Cardiac muscle cell (in vitro differentiated cells and primary cell): Measurements from ENCODE around the gene WNT4. TPM values are rescaled to one million over a fixed set of nuclear protein-coding genes. Genes with fewer than 3 reads are reported as not detected.
A peak's percentile ranks its signal among the peaks of the same experiment; 100 is the strongest.

Experiments
- DNase-seq, 2 donors: peaks; one replicate each; pipeline versions ENCODE4 v3.0.0 to v3.0.0-alpha.2; 2010 to 2017; ENCODE audit warnings: low read depth in 1 of 2, low spot score in 1 of 2
- H3K27ac ChIP-seq: fragments of 200-600 bp; sonication (generic); 2 replicates; pipeline ENCODE4 v1.5.1; 2016
- H3K27me3 ChIP-seq: fragments of 200-600 bp; sonication (generic); 2 replicates; pipeline ENCODE4 v1.6.0; 2016; ENCODE audit warnings: control low read depth
- H3K36me3 ChIP-seq: fragments of 200-600 bp; sonication (generic); 2 replicates; pipeline ENCODE4 v1.5.1; 2016; ENCODE audit warnings: control low read depth
- H3K4me1 ChIP-seq: fragments of 200-600 bp; sonication (generic); 2 replicates; pipeline ENCODE4 v1.8.1; 2017; ENCODE audit warnings: low read depth, mild to moderate bottlenecking, mixed run types
- H3K4me3 ChIP-seq: fragments of 200-600 bp; sonication (generic); 2 replicates; pipeline ENCODE4 v1.5.1; 2016; ENCODE audit warnings: mild to moderate bottlenecking
- H3K9me3 ChIP-seq: fragments of 200-600 bp; sonication (generic); 2 replicates; pipeline ENCODE4 v1.5.1; 2017; ENCODE audit warnings: low read depth, mild to moderate bottlenecking, control low read depth
- polyA plus RNA-seq: library from polyadenylated mRNA; unstranded; fragments of >200 nt; fragmentation: Nextera tagmentation; extraction: Ambion mirVana; gene quantifications from 2 replicates; pipeline ENCODE4 v1.2.1, GENCODE V29; 2016
- total RNA-seq: library from RNA; depleted of rRNA; stranded (reverse); fragments of >200 nt; gene quantifications from 2 replicates; pipeline ENCODE4 v1.2.3, GENCODE V29; 2016
- TF ChIP-seq, protein P1 (sequence below): IDR thresholded peaks from 2 replicates; pipeline ENCODE4 v1.5.1; 2012; ENCODE audit warnings: low read depth, mild to moderate bottlenecking, low read length

The WNT4 gene
- total and polyA plus RNA-seq, 2 experiments from 2014 or later, result not detected

DNA sequence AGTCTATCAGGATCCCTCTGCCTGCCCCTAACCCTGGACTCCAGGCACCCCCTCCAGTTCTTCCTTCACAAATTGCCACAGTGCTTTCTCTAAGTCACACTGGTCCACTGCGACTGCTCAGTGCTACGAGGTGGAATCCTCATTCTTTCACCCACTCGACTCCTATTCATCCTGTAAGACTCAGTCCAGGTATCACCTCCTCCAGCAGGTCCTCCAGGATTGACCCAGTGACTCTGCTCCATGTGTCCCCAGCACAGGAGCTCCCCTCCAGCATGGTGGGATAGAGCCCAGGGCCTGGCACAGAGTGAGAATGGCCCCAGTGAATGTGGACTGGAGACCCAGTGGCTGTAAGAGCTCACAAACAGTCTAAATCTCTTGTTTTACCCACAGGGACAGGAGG lies 45.5 kb upstream of the WNT4 start:
- no peaks in the 10 kb centered on the region for H3K4me1 ChIP-seq
- no peak for DNase-seq
- no peak overlapping the region for H3K27ac ChIP-seq
- TF ChIP-seq, protein P1, sequence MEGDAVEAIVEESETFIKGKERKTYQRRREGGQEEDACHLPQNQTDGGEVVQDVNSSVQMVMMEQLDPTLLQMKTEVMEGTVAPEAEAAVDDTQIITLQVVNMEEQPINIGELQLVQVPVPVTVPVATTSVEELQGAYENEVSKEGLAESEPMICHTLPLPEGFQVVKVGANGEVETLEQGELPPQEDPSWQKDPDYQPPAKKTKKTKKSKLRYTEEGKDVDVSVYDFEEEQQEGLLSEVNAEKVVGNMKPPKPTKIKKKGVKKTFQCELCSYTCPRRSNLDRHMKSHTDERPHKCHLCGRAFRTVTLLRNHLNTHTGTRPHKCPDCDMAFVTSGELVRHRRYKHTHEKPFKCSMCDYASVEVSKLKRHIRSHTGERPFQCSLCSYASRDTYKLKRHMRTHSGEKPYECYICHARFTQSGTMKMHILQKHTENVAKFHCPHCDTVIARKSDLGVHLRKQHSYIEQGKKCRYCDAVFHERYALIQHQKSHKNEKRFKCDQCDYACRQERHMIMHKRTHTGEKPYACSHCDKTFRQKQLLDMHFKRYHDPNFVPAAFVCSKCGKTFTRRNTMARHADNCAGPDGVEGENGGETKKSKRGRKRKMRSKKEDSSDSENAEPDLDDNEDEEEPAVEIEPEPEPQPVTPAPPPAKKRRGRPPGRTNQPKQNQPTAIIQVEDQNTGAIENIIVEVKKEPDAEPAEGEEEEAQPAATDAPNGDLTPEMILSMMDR, result no peak
- no peaks in the 10 kb centered on the region for H3K9me3 ChIP-seq
- H3K36me3 ChIP-seq, result no peaks in the 10 kb centered on the region
- H3K27me3 ChIP-seq, result peaks cover 10% of the 10 kb centered on the region
- H3K4me3 ChIP-seq, result no peak overlapping the region

DNA sequence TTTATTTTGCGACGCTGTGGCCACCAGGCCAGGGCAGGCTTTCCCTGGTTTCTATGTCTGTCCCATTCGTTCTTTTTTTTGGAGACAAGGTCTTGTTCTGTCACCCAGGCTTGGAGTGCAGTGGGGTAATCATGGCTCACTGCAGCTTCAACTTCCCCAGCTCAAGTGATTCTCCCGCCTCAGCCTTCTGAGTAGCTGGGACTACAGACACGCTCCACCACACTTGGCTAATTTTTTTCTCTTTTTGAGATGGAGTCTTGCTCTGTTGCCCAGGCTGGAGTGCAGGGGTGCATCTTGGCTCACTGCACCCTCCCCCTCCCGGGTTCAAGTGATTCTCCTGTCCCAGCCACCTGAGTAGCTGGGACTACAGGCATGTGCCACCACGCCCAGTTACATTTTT lies 43.4 kb upstream of the WNT4 start:
- no peaks in the 10 kb centered on the region for H3K36me3 ChIP-seq
- DNase-seq, result no peak
- H3K4me3 ChIP-seq, result no peak overlapping the region
- TF ChIP-seq, protein P1, result no peak
- H3K27ac ChIP-seq, result no peak overlapping the region
- H3K4me1 ChIP-seq, result peaks cover 5% of the 10 kb centered on the region
- H3K9me3 ChIP-seq, result no peaks in the 10 kb centered on the region
- H3K27me3 ChIP-seq, result peaks cover 10% of the 10 kb centered on the region

DNA sequence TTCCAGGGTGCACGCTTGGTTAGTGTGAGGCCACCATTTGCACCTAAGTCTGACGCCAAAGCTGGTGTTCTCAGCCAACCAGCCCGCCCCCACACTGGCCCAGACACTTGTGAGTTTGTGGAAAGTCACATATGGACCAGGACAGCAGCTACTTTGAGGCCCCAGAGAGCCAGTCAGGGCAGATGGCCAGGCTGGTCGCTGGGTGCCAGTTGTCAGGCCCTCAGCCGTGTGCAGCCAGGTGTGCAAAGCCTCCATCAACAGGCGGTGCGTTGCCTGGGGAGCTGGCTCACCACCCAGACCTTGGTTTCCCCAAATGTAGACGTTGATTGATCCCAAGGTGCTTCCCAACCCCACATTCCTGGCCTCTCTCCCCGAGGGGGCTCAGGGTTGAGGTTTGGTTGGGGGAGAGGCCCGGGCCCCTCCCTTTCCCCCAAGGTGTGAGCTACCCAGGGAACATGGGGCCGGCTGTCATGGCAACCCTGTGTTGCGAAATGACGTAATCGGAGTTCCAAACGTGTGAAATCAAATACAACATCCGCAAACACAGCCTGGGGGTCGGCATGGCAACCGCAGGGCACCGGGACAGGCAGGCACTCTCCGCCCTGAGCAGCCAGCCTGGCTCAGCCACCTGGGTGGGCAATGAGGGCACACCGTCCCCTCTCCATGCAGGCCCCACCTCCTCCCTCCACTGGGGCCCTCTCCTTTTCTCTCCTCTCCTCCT lies 42.2 kb upstream of the WNT4 start:
- no peak overlapping the region for H3K27ac ChIP-seq
- H3K4me3 ChIP-seq, result no peak overlapping the region
- peaks cover 10% of the 10 kb centered on the region for H3K27me3 ChIP-seq
- peaks cover 5% of the 10 kb centered on the region for H3K4me1 ChIP-seq
- H3K36me3 ChIP-seq, result no peaks in the 10 kb centered on the region
- H3K9me3 ChIP-seq, result no peaks in the 10 kb centered on the region
- DNase-seq, result peak in 1 of 2 donors; percentile 58
- TF ChIP-seq, protein P1, result no peak

DNA sequence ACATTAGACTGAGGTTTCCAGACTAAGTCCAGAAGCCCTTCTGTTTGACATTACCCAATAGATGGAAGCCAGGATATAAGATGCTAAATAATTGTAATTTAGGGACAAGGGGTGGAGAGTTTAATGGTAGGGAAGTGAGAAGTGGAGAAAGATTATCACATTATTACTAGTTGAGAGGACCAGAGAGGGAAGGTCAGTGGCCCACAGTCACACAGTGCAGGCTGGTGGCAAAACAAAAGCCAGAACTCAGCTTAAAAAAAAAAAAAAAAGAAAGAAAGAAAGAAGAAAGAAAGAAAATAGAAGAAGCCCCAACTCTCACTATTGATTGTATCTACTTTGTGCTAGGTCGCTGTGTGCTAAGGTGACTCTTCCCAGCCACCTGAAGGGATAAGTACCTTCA lies 41.6 kb upstream of the WNT4 start:
- Histone ChIP-seq H3K27ac (no peak overlapping the region), H3K27me3 (peaks cover 10% of the 10 kb centered on the region), H3K36me3 (no peaks in the 10 kb centered on the region), H3K4me3 (no peak overlapping the region), H3K4me1 (peaks cover 5% of the 10 kb centered on the region), H3K9me3 (no peaks in the 10 kb centered on the region)
- no peak for DNase-seq
- TF ChIP-seq, protein P1, result no peak

DNA sequence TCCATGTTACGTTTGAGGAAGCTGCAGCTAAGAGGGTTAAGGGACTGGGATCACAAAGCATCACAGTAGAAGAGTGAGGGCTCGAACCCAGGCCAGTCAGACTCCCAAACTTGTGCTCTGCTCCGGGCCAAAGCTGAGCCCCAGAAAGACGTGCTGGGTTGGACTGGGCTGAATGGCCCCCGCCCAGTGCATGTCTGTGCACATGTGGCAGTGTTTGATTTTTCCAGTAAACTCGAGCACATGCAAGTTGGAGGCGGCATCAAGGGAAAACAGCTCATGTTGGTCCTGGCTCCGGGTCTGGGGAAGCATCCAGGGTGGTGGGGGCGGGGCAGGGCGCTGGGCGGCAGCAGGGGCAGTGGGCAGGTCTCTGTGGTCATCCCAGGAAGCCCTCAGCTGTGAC lies 39.8 kb upstream of the WNT4 start:
- Histone ChIP-seq H3K4me1 (peaks cover 5% of the 10 kb centered on the region), H3K4me3 (no peak overlapping the region), H3K9me3 (no peaks in the 10 kb centered on the region), H3K36me3 (no peaks in the 10 kb centered on the region), H3K27ac (no peak overlapping the region), H3K27me3 (peaks cover 10% of the 10 kb centered on the region)
- TF ChIP-seq, protein P1, result no peak
- no peak for DNase-seq
